Lower leg skin (tissue), 3 donors: ENCODE measurements around the gene INTS12.

Experiments used
- CTCF ChIP-seq, 3 donors: fragments of 450-650 bp; IDR thresholded peaks; one replicate each; pipeline ENCODE4 v1.5.1; 2016; ENCODE audit warnings: antibody characterized with exemption in 3 of 3, mild to moderate bottlenecking in 3 of 3, moderate library complexity in 2 of 3
- POLR2A ChIP-seq, 2 donors: fragments of 450-650 bp; IDR thresholded peaks; one replicate each; pipeline ENCODE4 v1.6.1; 2016 to 2017; ENCODE audit warnings: antibody characterized with exemption in 2 of 2, mild to moderate bottlenecking in 1 of 2, moderate library complexity in 1 of 2

- TF ChIP-seq CTCF (IDR thresholded peaks at IDR 0.05) (no peak), POLR2A (IDR thresholded peaks at IDR 0.05) (no peak)
Measured at GRCh38 chr4:105710678-105711077, 2.2 kb upstream of the INTS12 start.
